Trophoblast cell (in vitro differentiated cells and primary cell): ENCODE measurements around the gene MAP4K5.

Experiments used
- DNase-seq, 2 donors: peaks; one replicate each; pipeline ENCODE4 v3.0.0-alpha.2; 2016
- H2AFZ ChIP-seq: 2 replicates; pipeline ENCODE4 v1.6.1; 2013; ENCODE audit warnings: low read length, moderate library complexity, mild to moderate bottlenecking; ENCODE audit not compliant: insufficient read depth, poor library complexity
- H2AK5ac ChIP-seq: 2 replicates; pipeline ENCODE4 v1.6.1; 2013; ENCODE audit warnings: mild to moderate bottlenecking, low read length
- H2BK120ac ChIP-seq: 2 replicates; pipeline ENCODE4 v1.6.1; 2013; ENCODE audit warnings: low read length, mild to moderate bottlenecking, moderate library complexity; ENCODE audit not compliant: insufficient read depth, poor library complexity
- H2BK12ac ChIP-seq: 2 replicates; pipeline ENCODE4 v1.6.1; 2013; ENCODE audit warnings: mild to moderate bottlenecking, low read length, moderate library complexity
- H2BK5ac ChIP-seq: 2 replicates; pipeline ENCODE4 v1.6.1; 2013; ENCODE audit warnings: low read length, low read depth, moderate library complexity, mild to moderate bottlenecking; ENCODE audit not compliant: poor library complexity
- H3K14ac ChIP-seq: 2 replicates; pipeline ENCODE4 v1.6.1; 2013; ENCODE audit warnings: mild to moderate bottlenecking, low read length
- H3K18ac ChIP-seq: 2 replicates; pipeline ENCODE4 v1.6.1; 2013; ENCODE audit warnings: mild to moderate bottlenecking, low read length
- H3K23ac ChIP-seq: 2 replicates; pipeline ENCODE4 v1.6.1; 2013; ENCODE audit warnings: low read length
- H3K27ac ChIP-seq: 2 replicates; pipeline ENCODE4 v1.5.1; 2013; ENCODE audit warnings: low read depth, mild to moderate bottlenecking, inconsistent platforms, low read length, moderate library complexity
- H3K27me3 ChIP-seq: 2 replicates; pipeline ENCODE4 v1.6.1; 2013; ENCODE audit warnings: inconsistent platforms, mild to moderate bottlenecking, low read length, moderate library complexity; ENCODE audit not compliant: insufficient read depth
- H3K36me3 ChIP-seq, 2 experiments: 1 replicate in 1 of 2; 2 replicates in 1 of 2; pipeline ENCODE4 v1.6.1; 2013; ENCODE audit warnings: low read length in 2 of 2, mild to moderate bottlenecking in 2 of 2, moderate library complexity in 1 of 2; ENCODE audit not compliant: insufficient read depth in 2 of 2, control insufficient read depth in 1 of 2
- H3K4ac ChIP-seq: 2 replicates; pipeline ENCODE4 v1.6.1; 2013; ENCODE audit warnings: low read depth, mild to moderate bottlenecking, low read length, moderate library complexity
- H3K4me1 ChIP-seq, 2 experiments: 1 replicate in 1 of 2; 2 replicates in 1 of 2; pipeline ENCODE4 v1.6.1; 2013; ENCODE audit warnings: low read length in 2 of 2, mild to moderate bottlenecking in 2 of 2, moderate library complexity in 1 of 2; ENCODE audit not compliant: insufficient read depth in 2 of 2, control insufficient read depth in 1 of 2
- H3K4me2 ChIP-seq: 2 replicates; pipeline ENCODE4 v1.6.1; 2013; ENCODE audit warnings: inconsistent platforms, mild to moderate bottlenecking, low read length, moderate library complexity
- H3K4me3 ChIP-seq: 2 replicates; pipeline ENCODE4 v1.5.1; 2013; ENCODE audit warnings: mild to moderate bottlenecking, low read depth, low read length, inconsistent platforms
- H3K79me1 ChIP-seq: one replicate; pipeline ENCODE4 v1.6.1; 2013; ENCODE audit warnings: low read length
- H3K79me2 ChIP-seq: 2 replicates; pipeline ENCODE4 v1.6.1; 2013; ENCODE audit warnings: low read length, mild to moderate bottlenecking; ENCODE audit not compliant: control insufficient read depth, insufficient read depth, poor library complexity
- H3K9ac ChIP-seq: 2 replicates; pipeline ENCODE4 v1.6.1; 2013; ENCODE audit warnings: mild to moderate bottlenecking, low read length
- H3K9me3 ChIP-seq: 2 replicates; pipeline ENCODE4 v1.6.1; 2013; ENCODE audit warnings: low read depth, mild to moderate bottlenecking, control low read depth, inconsistent platforms, low read length; ENCODE audit not compliant: insufficient read depth
- H4K12ac ChIP-seq: 2 replicates; pipeline ENCODE4 v1.6.1; 2013; ENCODE audit warnings: low read depth, mild to moderate bottlenecking, low read length, moderate library complexity
- H4K8ac ChIP-seq: 2 replicates; pipeline ENCODE4 v1.6.1; 2013; ENCODE audit warnings: low read depth, mild to moderate bottlenecking, low read length, moderate library complexity
- H4K91ac ChIP-seq: one replicate; pipeline ENCODE4 v1.6.1; 2013; ENCODE audit warnings: low read depth, mild to moderate bottlenecking, low read length, moderate library complexity
- WGBS: extraction: QIAGEN DNeasy Blood & Tissue Kit; methylation state at CpG from one replicate; pipeline ENCODE4 v1.1.7; 2013; ENCODE audit warnings: missing lambda C conversion rate; ENCODE audit not compliant: insufficient read length, insufficient coverage; ENCODE audit errors: extremely low coverage; 5-methylcytosine and 5-hydroxymethylcytosine counted together

MAP4K5 gene

GRCh38 chr14:50396631-50397389 is 135.6 kb downstream of the MAP4K5 start, which contains the start of gene CDKL1:
Gene CDKL1 (minus strand): TSS chr14:50396881. CDS start chr14:50395868, 1,013 bp downstream.
- no peaks in the 10 kb centered on the region for H3K36me3 ChIP-seq
- H2AK5ac ChIP-seq, result no peak within 1 kb of the TSS
- no peak within 1 kb of the TSS for H3K4ac ChIP-seq
- H3K27ac ChIP-seq, result no peak within 1 kb of the TSS
- H3K79me2 ChIP-seq, result no peaks in the 10 kb centered on the region
- peak within 1 kb of the TSS; percentile 71 for H2AFZ ChIP-seq
- peak within 1 kb of the TSS; percentile 30 for H3K14ac ChIP-seq
- DNase-seq, result peak; percentile 32 to 57
- H2BK12ac ChIP-seq, result no peak within 1 kb of the TSS
- H3K4me3 ChIP-seq, result peak within 1 kb of the TSS; percentile 73
- WGBS, result no CpG with 5 or more reads among the region's 77 CpGs
- no peaks in the 10 kb centered on the region for H3K9me3 ChIP-seq
- H4K91ac ChIP-seq, result peak within 1 kb of the TSS; percentile 61
- H3K23ac ChIP-seq, result no peak within 1 kb of the TSS
- no peaks in the 10 kb centered on the region for H3K27me3 ChIP-seq
- no peaks in the 10 kb centered on the region for H3K79me1 ChIP-seq
- peaks cover 0 to 6% of the 10 kb centered on the region in 2 experiments for H3K4me1 ChIP-seq
- H2BK5ac ChIP-seq, result no peak within 1 kb of the TSS
- H2BK120ac ChIP-seq, result no peak within 1 kb of the TSS
- H3K9ac ChIP-seq, result peak within 1 kb of the TSS; percentile 14
- H3K4me2 ChIP-seq, result peak within 1 kb of the TSS; percentile 96
- no peak within 1 kb of the TSS for H3K18ac ChIP-seq
- no peak within 1 kb of the TSS for H4K12ac ChIP-seq
- H4K8ac ChIP-seq, result peak within 1 kb of the TSS; percentile 40

- Histone ChIP-seq H2BK120ac (no peak overlapping the region), H3K23ac (no peak overlapping the region), H2AFZ (no peak overlapping the region), H3K27ac (no peak overlapping the region), H3K36me3 (no peaks in the 10 kb centered on the region), H3K18ac (no peak overlapping the region), H3K14ac (no peak overlapping the region), H4K8ac (no peak overlapping the region), H4K91ac (no peak overlapping the region), H3K79me1 (no peaks in the 10 kb centered on the region), H3K4ac (no peak overlapping the region), H3K9ac (no peak overlapping the region), H3K4me3 (no peak overlapping the region), H3K27me3 (no peaks in the 10 kb centered on the region), H2AK5ac (no peak overlapping the region), H2BK5ac (no peak overlapping the region), H3K4me1 (peaks cover 0 to 6% of the 10 kb centered on the region in 2 experiments), H3K79me2 (no peaks in the 10 kb centered on the region), H4K12ac (no peak overlapping the region), H3K4me2 (no peak overlapping the region), H3K9me3 (no peaks in the 10 kb centered on the region), H2BK12ac (no peak overlapping the region)
- no peak for DNase-seq
- WGBS, result no CpG with 5 or more reads among the region's 5 CpGs
Observed at GRCh38 chr14:50395448-50395847, 136.9 kb downstream of the MAP4K5 start.

- Histone ChIP-seq H3K4ac (no peak overlapping the region), H3K14ac (no peak overlapping the region), H2AK5ac (no peak overlapping the region), H3K4me1 (peaks cover 0 to 6% of the 10 kb centered on the region in 2 experiments), H3K23ac (no peak overlapping the region), H2AFZ (no peak overlapping the region), H3K9ac (no peak overlapping the region), H3K4me2 (no peak overlapping the region), H2BK120ac (no peak overlapping the region), H4K8ac (no peak overlapping the region), H3K4me3 (no peak overlapping the region), H2BK5ac (no peak overlapping the region), H3K79me2 (no peaks in the 10 kb centered on the region), H3K79me1 (no peaks in the 10 kb centered on the region), H3K27me3 (no peaks in the 10 kb centered on the region), H3K18ac (no peak overlapping the region), H2BK12ac (no peak overlapping the region), H3K9me3 (no peaks in the 10 kb centered on the region), H3K27ac (no peak overlapping the region), H3K36me3 (no peaks in the 10 kb centered on the region), H4K12ac (no peak overlapping the region), H4K91ac (no peak overlapping the region)
- DNase-seq, result no peak
- no CpG with 5 or more reads among the region's 5 CpGs for WGBS
Observed at GRCh38 chr14:50394713-50395112, 137.7 kb downstream of the MAP4K5 start.

- Histone ChIP-seq H3K4me3 (no peak overlapping the region), H3K36me3 (no peaks in the 10 kb centered on the region), H2AFZ (no peak overlapping the region), H2BK120ac (no peak overlapping the region), H2BK5ac (no peak overlapping the region), H3K23ac (no peak overlapping the region), H4K91ac (no peak overlapping the region), H4K8ac (no peak overlapping the region), H2AK5ac (no peak overlapping the region), H3K4me2 (no peak overlapping the region), H3K4ac (no peak overlapping the region), H3K14ac (no peak overlapping the region), H2BK12ac (no peak overlapping the region), H3K9me3 (no peaks in the 10 kb centered on the region), H3K9ac (no peak overlapping the region), H3K4me1 (no peaks in the 10 kb centered on the region), H3K27ac (no peak overlapping the region), H3K27me3 (no peaks in the 10 kb centered on the region), H4K12ac (no peak overlapping the region), H3K79me2 (no peaks in the 10 kb centered on the region), H3K18ac (no peak overlapping the region), H3K79me1 (no peaks in the 10 kb centered on the region)
- no CpG with 5 or more reads among the region's 9 CpGs for WGBS
- no peak for DNase-seq
Observed at GRCh38 chr14:50389668-50390441, 142.5 kb downstream of the MAP4K5 start.
